GM23338 (cell line): ENCODE results near the gene BLOC1S6. TPM values are rescaled to one million over a fixed set of nuclear protein-coding genes. Genes with fewer than 3 reads are reported as not detected.
"Not testable (repeated sequence)": the region's sequence is repeated elsewhere in the genome, so short reads cannot be mapped to it uniquely, and the experiment has no call there.

ENCODE experiments used
- ATAC-seq: fragments of 200-7000 bp; cut with Tn5 transposase; 3 replicates; pipeline ENCODE4 v1.9.1; 2020
- DNase-seq: peaks from one replicate; pipeline ENCODE4 v3.0.0-alpha.2; 2015; ENCODE audit warnings: low spot score
- H2AFZ ChIP-seq: fragments of 200-600 bp; sonication (generic); 2 replicates; pipeline ENCODE4 v1.8.0; 2016; ENCODE audit warnings: antibody characterized with exemption, mild to moderate bottlenecking, moderate library complexity
- H3F3A ChIP-seq: fragments of 200-600 bp; sonication (generic); replicated peaks from 2 replicates; pipeline ENCODE4 v1.8.0; 2017; ENCODE audit warnings: antibody characterized with exemption, mixed run types, low read depth
- H3K27ac ChIP-seq: fragments of 200-600 bp; sonication (generic); 2 replicates; pipeline ENCODE4 v1.6.1; 2016; ENCODE audit warnings: low read depth
- H3K27me3 ChIP-seq: fragments of 200-600 bp; sonication (generic); 2 replicates; pipeline ENCODE4 v1.8.0; 2016; ENCODE audit warnings: mild to moderate bottlenecking, mixed run types, moderate library complexity; ENCODE audit not compliant: insufficient read depth
- H3K36me3 ChIP-seq: fragments of 200-600 bp; sonication (generic); 2 replicates; pipeline ENCODE4 v1.8.0; 2016; ENCODE audit warnings: mild to moderate bottlenecking; ENCODE audit not compliant: insufficient read depth
- H3K4me1 ChIP-seq: fragments of 200-600 bp; sonication (generic); 2 replicates; pipeline ENCODE4 v1.8.0; 2016; ENCODE audit warnings: mild to moderate bottlenecking, moderate library complexity; ENCODE audit not compliant: insufficient read depth
- H3K4me2 ChIP-seq: fragments of 200-600 bp; sonication (generic); 2 replicates; pipeline ENCODE4 v1.7.1; 2017; ENCODE audit warnings: mixed run types
- H3K4me3 ChIP-seq: fragments of 200-600 bp; sonication (generic); 2 replicates; pipeline ENCODE4 v1.6.1; 2016; ENCODE audit warnings: mixed run types
- H3K79me2 ChIP-seq: fragments of 200-600 bp; sonication (generic); replicated peaks from 2 replicates; pipeline ENCODE4 v1.8.0; 2017; ENCODE audit warnings: mild to moderate bottlenecking; ENCODE audit not compliant: insufficient read depth
- H3K9me2 ChIP-seq: fragments of 200-600 bp; sonication (generic); 2 replicates; pipeline ENCODE4 v1.8.0; 2017; ENCODE audit not compliant: insufficient read depth
- H4K20me1 ChIP-seq: fragments of 200-600 bp; sonication (generic); replicated peaks from 2 replicates; pipeline ENCODE4 v1.8.0; 2017; ENCODE audit warnings: mild to moderate bottlenecking; ENCODE audit not compliant: insufficient read depth
- H3K27ac Mint-ChIP-seq: 2 replicates; pipeline ENCODE4 v1.8.0; 2020; ENCODE audit warnings: inconsistent platforms, mild to moderate bottlenecking, moderate library complexity, mixed read lengths
- H3K27me3 Mint-ChIP-seq: 3 replicates; pipeline ENCODE4 v1.8.0; 2022; ENCODE audit warnings: low read depth, mild to moderate bottlenecking, moderate library complexity, mixed read lengths, inconsistent platforms; ENCODE audit not compliant: insufficient read depth, poor library complexity
- H3K36me3 Mint-ChIP-seq: 3 replicates; pipeline ENCODE4 v1.8.0; 2021; ENCODE audit warnings: low read depth, mild to moderate bottlenecking, inconsistent platforms, moderate library complexity, mixed read lengths
- H3K4me1 Mint-ChIP-seq: 3 replicates; pipeline ENCODE4 v1.8.0; 2020; ENCODE audit warnings: mild to moderate bottlenecking, inconsistent platforms, mixed read lengths
- H3K4me3 Mint-ChIP-seq: 3 replicates; pipeline ENCODE4 v1.8.0; 2021; ENCODE audit warnings: moderate library complexity, mild to moderate bottlenecking, inconsistent platforms, mixed read lengths
- H3K9me3 Mint-ChIP-seq: 3 replicates; pipeline ENCODE4 v1.8.0; 2020; ENCODE audit warnings: moderate library complexity, mild to moderate bottlenecking, inconsistent platforms, mixed read lengths
- EZH2 ChIP-seq: fragments of 200-600 bp; sonication (generic); IDR thresholded peaks from one replicate; pipeline ENCODE4 v1.8.0; 2017; ENCODE audit warnings: antibody characterized with exemption, mild to moderate bottlenecking, low read depth; ENCODE audit not compliant: unreplicated experiment
- ZNF462 ChIP-seq: fragments of 250-450 bp; sonication (Bioruptor Pico); IDR thresholded peaks from 2 replicates; pipeline ENCODE4 v1.5.0; 2020; ENCODE audit warnings: mild to moderate bottlenecking, moderate library complexity
- polyA plus RNA-seq: library from polyadenylated mRNA; unstranded; fragments of >200 nt; fragmentation: Nextera tagmentation; extraction: Ambion mirVana; gene quantifications from 2 replicates; pipeline ENCODE4 v1.2.1, GENCODE V29; 2016
- total RNA-seq: library from RNA; depleted of rRNA; stranded (reverse); fragments of >200 nt; shearing (Covaris generic); gene quantifications from 2 replicates; pipeline ENCODE4 v1.2.3, GENCODE V29; 2014

The BLOC1S6 gene
- total and polyA plus RNA-seq, 2 experiments from 2014 or later, result 20.9 to 28.4 TPM

GRCh38 chr15:45648521-45649200, 61.5 kb downstream of the BLOC1S6 start:
- no peaks in the 10 kb centered on the region for H3K9me2 ChIP-seq
- no peak overlapping the region for H3K27ac ChIP-seq
- no peaks in the 10 kb centered on the region for H3K36me3 ChIP-seq
- no peaks in the 10 kb centered on the region for H3K4me1 Mint-ChIP-seq
- H3K4me2 ChIP-seq, result no peak overlapping the region
- H3K36me3 Mint-ChIP-seq, result peaks cover 18% of the 10 kb centered on the region
- no peaks in the 10 kb centered on the region for H3F3A ChIP-seq
- no peak for TF ChIP-seq EZH2
- no peak for TF ChIP-seq ZNF462 (CRISPR knock-in tag)
- H3K79me2 ChIP-seq, result no peaks in the 10 kb centered on the region
- no peak overlapping the region for H3K4me3 ChIP-seq
- ATAC-seq, result no peak
- H3K4me1 ChIP-seq, result no peaks in the 10 kb centered on the region
- no peak overlapping the region for H2AFZ ChIP-seq
- no peaks in the 10 kb centered on the region for H4K20me1 ChIP-seq
- H3K4me3 Mint-ChIP-seq, result no peak overlapping the region
- peaks cover 4% of the 10 kb centered on the region for H3K27me3 Mint-ChIP-seq
- H3K27ac Mint-ChIP-seq, result no peak overlapping the region
- DNase-seq, result no peak
- peaks cover 70% of the 10 kb centered on the region for H3K9me3 Mint-ChIP-seq
- H3K27me3 ChIP-seq, result no peaks in the 10 kb centered on the region

- Mint-ChIP-seq H3K9me3 (peaks cover 73% of the 10 kb centered on the region), H3K36me3 (peaks cover 18% of the 10 kb centered on the region)
- ATAC-seq, H3K4me2 ChIP-seq, DNase-seq, H3K4me1 Mint-ChIP-seq, H3K27ac ChIP-seq, H3F3A ChIP-seq, H3K4me3 ChIP-seq, H3K27ac Mint-ChIP-seq, H2AFZ ChIP-seq, H3K9me2 ChIP-seq, H3K4me3 Mint-ChIP-seq, H3K36me3 ChIP-seq, H3K27me3 Mint-ChIP-seq, H3K4me1 ChIP-seq, H4K20me1 ChIP-seq, H3K27me3 ChIP-seq, H3K79me2 ChIP-seq: not testable (repeated sequence)
Measured at GRCh38 chr15:45650007-45650406, 62.8 kb downstream of the BLOC1S6 start.
